Measurements from ENCODE around the gene GRAPL.
"Not testable (repeated sequence)": the region's sequence is repeated elsewhere in the genome, so short reads cannot be mapped to it uniquely, and the experiment has no call there.

The GRAPL gene

GRCh38 chr17:19188870-19189708, 61.7 kb downstream of the GRAPL start:
- not testable (repeated sequence) for DNase-seq (ENCODE audit: low spot score)

GRCh38 chr17:19189781-19190405, 62.5 kb downstream of the GRAPL start:
- not testable (repeated sequence) for DNase-seq (ENCODE audit: low spot score)

GRCh38 chr17:19196382-19197204, 69.2 kb downstream of the GRAPL start:
- not testable (repeated sequence) for DNase-seq (ENCODE audit: low spot score)

GRCh38 chr17:19202448-19202847, 75.1 kb downstream of the GRAPL start:
- not testable (repeated sequence) for DNase-seq (ENCODE audit: low spot score)

GRCh38 chr17:19203429-19203828, 76.0 kb downstream of the GRAPL start:
- DNase-seq (ENCODE audit: low spot score), result not testable (repeated sequence)
